ENCODE data around the gene HOXC10.

The HOXC10 gene

DNA sequence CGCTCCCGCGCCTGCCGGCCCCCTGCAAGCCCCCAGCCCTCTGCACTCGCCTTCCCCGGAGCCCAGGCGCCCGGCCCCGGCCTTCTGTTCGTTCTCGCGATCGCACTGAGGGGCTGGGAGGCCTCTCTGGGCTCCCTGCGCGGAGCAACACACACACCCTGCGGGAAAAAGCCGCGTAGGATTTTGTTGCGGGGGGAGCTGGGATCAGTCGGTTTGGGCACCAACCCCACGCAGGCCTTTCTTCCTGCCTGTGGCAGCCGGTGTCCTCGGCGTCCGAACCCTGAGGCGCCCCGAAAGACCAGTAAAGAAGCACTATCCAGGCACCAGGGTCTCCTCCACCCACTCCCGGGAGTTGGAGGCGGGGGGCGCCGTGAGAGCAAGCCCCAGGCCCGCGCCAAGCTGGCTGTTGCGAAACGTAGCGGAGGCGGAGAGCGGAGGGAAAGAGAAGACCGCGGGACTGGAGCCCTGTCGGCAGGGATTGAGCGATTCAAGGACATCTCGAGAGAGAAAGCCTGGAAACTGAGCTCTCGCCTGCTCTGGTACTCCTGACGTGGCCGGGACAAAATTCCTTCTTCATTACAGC, 46.0 kb downstream of the HOXC10 start:
- DNase-seq = no peak

DNA sequence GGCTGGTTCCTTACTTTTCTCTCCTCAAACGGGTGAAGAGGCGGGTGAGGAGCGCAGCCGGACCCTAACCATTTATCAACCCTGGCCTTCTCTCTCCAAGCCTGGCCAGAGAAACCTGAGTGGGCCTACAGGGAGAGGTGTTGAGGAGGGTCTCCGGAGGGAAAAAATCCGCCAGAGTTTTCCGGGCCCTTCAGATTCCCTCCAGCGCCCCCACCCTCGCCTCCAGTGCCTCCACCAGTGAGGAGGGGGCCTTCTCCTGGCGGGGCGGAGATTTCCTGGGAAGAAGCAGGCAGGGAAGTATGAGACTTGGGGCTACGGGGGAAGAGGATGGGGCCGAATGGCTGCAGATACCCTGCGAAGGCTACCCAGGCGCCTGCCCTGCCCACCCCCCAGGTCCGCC, 46.5 kb downstream of the HOXC10 start:
- no peak for DNase-seq

DNA sequence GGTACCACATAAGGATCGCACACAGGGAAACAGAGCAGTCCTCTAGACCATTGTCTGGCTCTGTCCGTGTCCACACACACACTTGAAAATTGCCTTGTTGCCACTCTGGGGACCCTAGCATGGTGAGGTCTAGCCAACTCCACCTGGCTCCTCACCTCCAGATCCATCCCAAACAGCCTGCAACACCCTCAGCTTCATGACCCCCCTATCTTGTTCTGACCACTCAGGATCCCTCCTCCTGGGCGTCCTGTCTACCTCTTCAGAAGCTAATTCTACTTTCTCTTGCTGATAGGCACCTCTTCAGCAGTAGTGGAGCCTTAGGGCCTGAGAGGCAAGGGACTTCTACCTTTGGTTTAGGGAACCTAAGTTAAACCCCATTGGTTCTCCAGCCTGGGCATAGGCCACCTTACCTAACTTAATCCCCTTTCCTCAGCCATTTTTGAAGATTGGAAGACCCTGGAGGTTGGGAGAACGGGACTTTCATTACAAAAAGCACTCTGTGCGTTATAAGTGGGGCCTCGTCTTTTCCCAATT, 47.2 kb downstream of the HOXC10 start:
- no peak for DNase-seq

DNA sequence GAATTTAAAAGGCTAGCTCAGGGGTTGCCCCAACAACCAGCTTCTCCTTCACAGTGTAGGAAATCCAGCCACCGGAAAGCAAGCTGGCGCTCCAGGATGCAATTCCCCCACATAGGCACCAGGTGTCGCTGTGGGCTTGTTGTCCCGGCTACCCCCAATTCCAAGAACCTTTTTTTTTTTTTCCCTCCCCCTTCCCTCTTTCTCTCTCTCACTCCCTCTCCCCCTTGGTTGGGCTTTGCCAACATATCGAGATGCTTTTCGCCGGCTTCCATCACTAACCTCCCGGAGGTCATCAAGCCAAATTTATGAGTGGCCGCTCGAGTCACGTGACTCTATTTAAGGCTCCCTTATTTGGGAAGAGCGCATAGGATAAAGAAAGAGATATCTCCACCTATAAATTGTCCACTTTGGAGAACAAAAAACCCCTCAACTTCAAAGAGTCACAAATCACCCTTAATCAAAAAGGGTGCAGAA, 47.7 kb downstream of the HOXC10 start, which contains the start of gene HOXC5:
Gene HOXC5, plus strand, starts transcription at position 424 of the 474 bp plus-strand sequence. CDS start 73 bp downstream, outside the sequence.
- peak; percentile 56 for DNase-seq

DNA sequence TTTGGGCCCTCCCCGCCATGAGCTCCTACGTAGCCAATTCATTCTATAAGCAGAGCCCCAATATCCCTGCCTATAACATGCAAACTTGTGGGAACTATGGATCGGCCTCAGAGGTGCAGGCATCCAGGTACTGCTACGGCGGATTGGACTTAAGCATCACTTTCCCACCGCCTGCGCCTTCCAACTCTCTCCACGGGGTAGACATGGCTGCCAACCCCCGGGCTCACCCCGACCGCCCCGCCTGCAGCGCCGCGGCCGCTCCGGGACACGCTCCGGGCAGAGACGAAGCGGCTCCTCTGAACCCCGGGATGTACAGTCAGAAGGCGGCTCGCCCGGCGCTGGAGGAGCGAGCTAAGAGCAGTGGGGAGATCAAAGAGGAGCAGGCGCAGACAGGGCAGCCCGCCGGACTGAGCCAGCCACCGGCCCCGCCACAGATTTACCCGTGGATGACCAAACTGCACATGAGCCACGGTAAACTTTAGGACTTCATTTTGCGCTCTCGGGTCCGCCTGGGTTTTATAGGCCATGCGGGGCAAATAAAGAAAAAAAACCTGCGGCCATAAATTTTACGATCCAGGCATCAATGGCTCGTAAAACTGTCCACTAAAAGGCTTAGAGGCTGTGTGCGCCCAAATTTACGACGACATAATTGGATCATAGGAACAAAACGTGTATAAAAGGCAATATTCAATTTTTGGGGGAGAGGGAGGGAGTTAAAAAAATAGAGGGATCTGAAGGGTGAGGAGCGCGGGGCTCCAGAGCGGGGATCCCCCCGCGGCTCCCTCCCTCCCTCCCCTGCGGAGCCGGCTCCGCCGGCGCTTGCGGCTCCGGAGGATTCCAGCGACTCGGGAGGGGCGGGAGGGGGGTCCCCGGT, 48.4 kb downstream of the HOXC10 start:
- no peak for DNase-seq

DNA sequence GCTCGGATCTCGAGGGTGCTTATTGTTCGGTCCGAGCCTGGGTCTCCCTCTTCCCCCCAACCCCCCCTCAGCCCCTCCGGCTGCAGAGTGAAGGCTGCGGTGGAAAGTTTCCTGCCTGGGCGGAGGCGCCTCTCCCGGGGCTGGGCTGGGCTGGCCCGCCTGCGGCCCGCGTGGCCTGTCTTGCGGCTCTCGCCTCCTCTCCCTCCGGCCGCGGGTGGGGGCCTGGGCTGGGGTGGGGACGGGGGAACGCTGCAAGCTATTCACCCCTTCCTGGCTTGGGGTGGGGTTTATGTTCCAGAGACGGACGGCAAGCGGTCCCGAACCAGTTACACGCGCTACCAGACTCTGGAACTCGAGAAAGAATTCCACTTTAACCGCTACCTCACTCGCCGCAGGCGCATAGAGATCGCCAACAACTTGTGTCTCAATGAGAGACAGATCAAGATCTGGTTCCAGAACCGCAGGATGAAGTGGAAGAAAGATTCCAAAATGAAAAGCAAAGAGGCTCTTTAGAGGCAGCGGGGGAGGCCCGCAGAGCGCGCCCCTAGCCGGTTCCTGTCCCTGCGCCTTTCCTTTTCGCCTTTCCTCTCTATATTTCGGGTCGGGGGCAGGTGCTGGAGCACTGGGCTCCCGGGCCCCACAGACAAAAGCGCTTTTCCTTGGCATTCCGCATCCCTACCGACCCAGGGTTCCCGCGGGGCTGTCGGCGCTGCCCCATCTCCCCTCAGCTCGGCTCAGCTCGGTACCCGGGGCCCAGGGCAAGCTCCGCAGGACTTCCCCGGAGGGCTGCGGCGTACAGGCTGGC, 49.2 kb downstream of the HOXC10 start:
- no peak for DNase-seq

DNA sequence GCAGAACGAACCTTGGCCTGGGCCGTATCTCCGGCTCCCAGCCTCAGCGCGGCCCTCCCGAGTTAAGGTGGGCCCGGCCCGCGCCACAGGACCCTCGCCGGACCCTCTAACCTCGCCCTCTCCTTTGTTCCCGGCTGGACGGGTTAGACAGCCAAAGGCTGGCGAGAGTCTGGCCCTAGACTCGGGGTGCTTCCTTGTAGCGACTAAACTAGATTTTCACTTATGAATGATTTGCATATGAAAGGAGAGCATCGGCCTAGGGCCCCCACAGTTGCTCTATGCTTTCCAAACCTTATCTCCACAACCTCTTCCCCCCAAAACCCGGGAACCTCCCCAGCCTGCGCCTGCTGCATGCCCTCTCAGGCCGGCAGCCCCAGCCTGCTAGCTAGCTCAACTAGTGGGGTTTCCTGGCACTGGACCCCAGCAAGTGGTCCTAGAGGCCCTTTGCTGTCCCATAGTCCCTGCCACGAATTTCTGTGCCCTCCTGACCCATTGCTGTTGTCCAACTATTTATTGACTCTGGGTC, 49.9 kb downstream of the HOXC10 start:
- no peak for DNase-seq

DNA sequence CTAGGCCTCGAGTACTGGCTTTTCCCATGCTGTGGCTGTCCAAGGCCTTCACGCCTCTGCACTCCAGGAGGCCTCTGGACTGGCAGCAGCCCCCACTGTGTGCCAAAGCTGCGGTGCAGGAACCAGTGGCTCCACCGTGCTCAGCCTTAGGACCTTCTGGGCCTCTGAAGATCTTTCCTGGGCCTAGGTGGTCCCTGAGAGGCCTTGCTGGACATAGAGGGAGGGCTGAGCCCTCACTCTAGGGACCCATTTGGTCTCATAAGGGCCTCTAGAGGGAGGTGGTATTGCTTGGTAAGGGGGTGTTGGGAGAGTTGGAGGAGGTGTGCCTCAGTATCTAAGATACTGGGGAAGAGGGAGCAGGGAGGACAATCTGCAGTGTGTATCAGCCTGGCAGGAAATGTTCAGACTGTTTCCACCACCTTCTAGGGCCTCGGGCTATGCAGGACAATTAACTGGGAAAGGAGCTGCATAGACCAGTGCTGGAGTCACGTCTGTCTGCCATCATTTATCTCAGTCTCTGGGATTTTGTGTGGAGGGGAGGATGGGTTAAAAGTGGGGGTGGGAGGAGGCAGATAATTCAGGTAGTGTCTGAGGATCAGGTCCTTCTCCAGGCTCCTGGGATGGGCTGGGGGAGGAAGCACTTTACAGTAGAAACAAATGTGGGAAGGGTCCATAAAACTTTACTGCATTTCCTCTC, 50.8 kb downstream of the HOXC10 start:
- no peak for DNase-seq

DNA sequence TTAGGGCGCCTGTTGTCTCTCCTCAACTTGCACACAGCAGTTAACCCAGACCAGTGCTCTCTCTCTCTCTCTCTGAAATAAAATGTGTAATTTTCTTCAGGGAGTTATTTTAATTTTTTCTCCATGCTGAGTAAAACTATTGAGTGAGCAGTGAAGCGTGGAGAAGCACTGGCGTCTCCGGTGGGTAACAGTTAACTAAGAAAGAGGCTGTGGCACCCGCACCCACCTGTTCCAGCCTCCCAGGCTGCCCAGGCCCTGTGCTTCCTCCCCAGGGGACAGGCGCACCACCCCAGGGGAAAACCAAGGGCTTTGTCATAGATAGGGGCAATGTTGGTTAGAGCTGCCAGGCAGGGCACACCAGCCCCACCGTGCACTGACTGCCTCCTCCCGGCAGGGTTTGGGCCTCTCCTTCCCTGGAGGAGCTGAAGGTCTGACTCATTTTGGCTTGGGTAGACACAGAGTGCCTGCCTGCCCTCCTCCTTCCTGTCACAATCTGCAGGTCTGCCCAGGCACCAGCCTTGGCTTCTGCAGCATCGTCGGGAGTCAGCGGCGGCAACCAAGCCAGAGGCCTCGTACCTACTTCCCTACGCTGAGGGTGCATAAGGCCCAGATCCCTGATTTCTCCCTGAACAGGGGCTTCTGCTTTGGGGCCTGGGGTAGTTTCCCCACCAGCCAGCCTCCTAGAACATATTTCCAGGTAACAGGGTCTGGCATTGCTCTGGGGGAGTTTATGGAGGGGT, 51.8 kb downstream of the HOXC10 start:
- no peak for DNase-seq

DNA sequence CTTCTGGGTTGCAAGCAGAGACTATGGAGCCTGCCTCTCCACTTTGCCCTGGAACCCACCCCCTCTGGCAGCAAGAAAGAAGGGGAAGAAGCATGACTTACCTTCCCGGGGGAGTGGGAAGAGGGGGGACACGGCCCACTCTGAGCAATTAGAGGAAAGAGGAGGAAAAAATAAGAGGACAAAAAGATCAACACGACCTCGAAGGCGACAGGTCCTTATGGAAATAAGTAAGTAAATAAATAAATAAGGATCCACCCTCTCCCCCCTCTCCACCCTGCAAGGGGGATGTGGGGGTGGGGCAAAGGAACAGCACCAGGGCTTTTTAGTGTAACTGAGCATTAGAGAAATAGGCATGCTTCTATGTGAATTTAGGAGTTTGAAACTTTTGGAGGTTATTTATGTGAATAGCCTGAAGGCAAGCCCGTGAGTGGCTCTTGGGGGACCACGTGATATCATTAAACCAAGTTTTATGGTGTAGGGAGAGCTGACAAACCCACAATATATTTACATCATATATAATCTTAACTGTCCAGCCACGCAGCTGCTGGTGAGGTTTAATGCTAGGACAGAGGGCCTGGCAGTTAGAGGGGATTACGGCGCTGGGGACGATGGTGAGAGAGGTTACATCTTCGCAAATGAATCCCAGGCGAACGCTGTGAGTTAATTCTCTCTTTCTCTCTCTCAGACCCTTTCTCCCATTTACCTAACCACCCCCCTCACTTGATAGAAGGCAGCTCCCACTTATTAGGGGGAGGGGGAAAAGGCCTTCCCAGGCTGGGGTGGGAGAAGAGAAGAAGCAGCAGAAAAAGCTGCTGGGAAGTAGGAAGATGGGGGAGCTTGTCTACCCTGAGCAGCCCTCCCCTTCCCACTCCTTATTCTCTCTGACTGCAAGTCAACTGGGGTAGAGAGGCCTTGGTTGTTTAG, 52.7 kb downstream of the HOXC10 start:
- DNase-seq = no peak

DNA sequence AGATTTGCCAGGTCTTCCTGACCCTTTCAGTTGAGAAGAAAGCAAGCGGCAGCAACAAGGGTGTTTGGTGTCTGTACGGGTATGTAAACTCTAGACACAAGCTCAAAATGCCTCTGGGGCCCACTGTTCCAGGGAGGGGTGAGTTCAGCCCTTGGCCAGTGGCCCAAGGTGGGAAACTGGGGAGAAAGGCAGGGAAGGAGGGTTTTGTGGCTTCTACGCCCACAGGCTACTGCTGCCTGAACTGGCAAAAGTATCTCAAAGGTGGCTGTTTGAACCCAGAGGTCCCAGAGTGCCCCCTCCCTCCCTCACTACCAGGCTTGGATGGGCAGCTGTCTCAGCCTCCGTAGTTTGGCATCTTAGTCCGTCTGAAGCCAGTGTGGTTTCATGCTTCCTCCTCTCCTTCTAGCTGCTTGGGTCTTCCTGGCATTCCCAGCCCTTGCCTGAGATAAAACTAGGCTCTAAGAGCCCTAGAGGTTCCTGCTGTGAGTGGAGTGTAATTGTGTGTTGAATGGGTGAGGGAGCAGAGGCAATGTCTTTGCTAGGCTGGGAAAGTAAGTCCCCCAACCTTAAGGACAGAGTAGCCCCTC, 53.4 kb downstream of the HOXC10 start:
- DNase-seq = no peak

DNA sequence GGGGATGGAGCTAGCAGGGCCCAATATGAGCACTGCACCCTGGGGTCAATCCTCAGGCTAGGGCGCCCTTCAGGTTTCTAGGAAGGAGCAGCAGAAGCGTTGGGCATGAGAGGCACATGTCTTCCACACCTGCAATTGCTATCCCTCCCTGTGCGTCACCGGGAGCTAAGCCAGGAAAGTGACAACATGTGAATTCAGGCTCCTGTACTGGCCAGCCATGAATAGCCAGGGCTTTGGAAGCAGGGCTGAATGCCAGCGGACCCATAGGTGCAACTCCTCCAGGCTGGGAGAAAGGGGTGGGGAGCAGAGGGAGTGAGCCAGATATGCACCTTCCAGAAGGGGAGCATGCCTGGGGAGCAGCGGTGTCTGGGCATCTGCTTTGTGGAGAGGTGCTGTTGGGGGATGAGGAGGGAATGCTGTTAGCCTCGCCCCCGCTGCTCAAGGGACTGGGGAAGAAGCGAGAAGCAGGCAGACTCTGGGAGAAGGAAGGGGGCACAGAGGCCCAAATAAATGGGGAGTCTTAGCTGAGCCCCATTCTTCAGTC, 54.0 kb downstream of the HOXC10 start:
- no peak for DNase-seq

DNA sequence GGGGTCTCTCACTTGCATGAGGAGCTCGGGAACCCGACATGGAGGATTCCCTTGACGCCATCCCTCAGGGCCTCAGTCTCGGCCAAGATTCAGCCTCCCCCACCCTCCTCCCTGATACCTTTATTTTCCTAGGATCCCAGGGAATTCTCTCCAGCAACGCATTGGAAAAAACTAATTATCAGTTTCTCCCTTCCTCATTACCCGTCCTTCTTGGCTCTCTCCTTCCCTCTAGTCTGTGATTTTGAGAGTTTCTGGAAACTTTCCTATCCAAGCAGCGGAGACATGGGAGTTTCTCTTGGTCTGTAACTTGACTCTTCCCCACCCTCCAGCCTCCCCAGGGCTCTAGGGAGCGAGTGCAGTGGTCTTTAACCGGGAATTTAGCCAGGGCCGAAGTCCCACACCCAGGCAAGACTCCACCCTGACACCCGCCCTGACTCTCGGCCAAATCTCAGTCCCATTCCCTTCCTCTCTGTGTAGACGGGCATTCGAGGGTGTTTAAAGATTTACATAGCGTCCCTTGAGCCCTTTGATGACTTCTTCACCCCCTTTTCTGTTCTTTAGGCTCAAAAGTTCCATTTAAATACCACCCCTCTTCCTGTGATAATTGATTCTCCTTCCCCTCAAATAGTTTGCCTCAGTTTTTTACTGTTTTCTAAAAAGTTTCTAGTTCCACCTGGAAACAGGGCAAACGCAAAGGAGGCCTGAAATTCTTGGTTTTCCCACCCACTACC, 54.6 kb downstream of the HOXC10 start:
- DNase-seq = no peak
